HEK293 (cell line): ENCODE results near the gene ARHGEF12.

Experiments used
- CTCF ChIA-PET: fragments of 350-600 bp; formaldehyde crosslinking; extraction: SDS; loops from one replicate; lab custom pipeline; 2021; ENCODE audit warnings: antibody characterized with exemption; lab: Yijun Ruan, JAX
- POLR2A ChIA-PET: fragments of 300-600 bp; formaldehyde crosslinking; extraction: SDS; loops from one replicate; lab custom pipeline; 2020; ENCODE audit warnings: antibody characterized with exemption, inconsistent platforms; lab: Yijun Ruan, JAX
- H3K27ac ChIP-seq: fragments of 200-500 bp; sonication (Bioruptor generic); 2 replicates; pipeline ENCODE4 v1.5.1; 2014; ENCODE audit warnings: low read depth, low read length, control low read depth, inconsistent platforms; ENCODE audit errors: extremely low read depth
- H3K36me3 ChIP-seq, 2 experiments: fragments of 200-500 bp in 1 of 2; sonication (Bioruptor generic) in 1 of 2; 1 replicate in 1 of 2; 2 replicates in 1 of 2; pipeline ENCODE4 v1.5.1; 2014 to 2017; ENCODE audit warnings: inconsistent platforms in 2 of 2, low read length in 2 of 2; ENCODE audit not compliant: control insufficient read depth in 2 of 2, insufficient read depth in 1 of 2
- H3K4me1 ChIP-seq: fragments of 200-500 bp; sonication (Bioruptor generic); 2 replicates; pipeline ENCODE4 v1.5.1; 2014; ENCODE audit warnings: mild to moderate bottlenecking, low read length, inconsistent platforms; ENCODE audit not compliant: control insufficient read depth, insufficient read depth
- H3K4me3 ChIP-seq: 2 replicates; pipeline ENCODE4 v1.5.1; 2011; ENCODE audit warnings: low read depth, mild to moderate bottlenecking, control low read depth, low read length, moderate library complexity
- H3K9me3 ChIP-seq: fragments of 200-500 bp; sonication (Bioruptor generic); 2 replicates; pipeline ENCODE4 v1.5.1; 2014; ENCODE audit warnings: low read depth, low read length, inconsistent platforms; ENCODE audit not compliant: control insufficient read depth, insufficient read depth
- FEZF1 ChIP-seq: fragments of 450-650 bp; formaldehyde crosslinking; IDR thresholded peaks from 2 replicates; pipeline ENCODE4 v1.5.1; 2016; ENCODE audit warnings: missing biosample characterization, missing genetic modification characterization
- OVOL3 ChIP-seq: fragments of 450-650 bp; formaldehyde crosslinking; IDR thresholded peaks from 2 replicates; pipeline ENCODE4 v1.5.1; 2016; ENCODE audit warnings: missing biosample characterization, missing genetic modification characterization
- SP2 ChIP-seq: fragments of 450-650 bp; formaldehyde crosslinking; IDR thresholded peaks from 2 replicates; pipeline ENCODE4 v1.5.1; 2016; ENCODE audit warnings: missing biosample characterization, missing genetic modification characterization
- SP3 ChIP-seq: fragments of 450-650 bp; formaldehyde crosslinking; IDR thresholded peaks from 2 replicates; pipeline ENCODE4 v1.5.1; 2016; ENCODE audit warnings: missing biosample characterization, missing genetic modification characterization
- YY1 ChIP-seq: fragments of 450-650 bp; formaldehyde crosslinking; IDR thresholded peaks from 2 replicates; pipeline ENCODE4 v1.5.1; 2018; ENCODE audit warnings: missing biosample characterization, missing genetic modification characterization
- ZFHX2 ChIP-seq: fragments of 450-650 bp; formaldehyde crosslinking; conservative IDR thresholded peaks from 2 replicates; pipeline ENCODE4 v1.5.1; 2016; ENCODE audit warnings: missing biosample characterization, missing genetic modification characterization
- ZNF146 ChIP-seq: fragments of 450-650 bp; formaldehyde crosslinking; IDR thresholded peaks from 2 replicates; pipeline ENCODE4 v1.5.1; 2016; ENCODE audit warnings: missing biosample characterization, missing genetic modification characterization
- ZNF214 ChIP-seq: fragments of 450-650 bp; formaldehyde crosslinking; IDR thresholded peaks from 2 replicates; pipeline ENCODE4 v1.5.1; 2017; ENCODE audit warnings: missing biosample characterization, mild to moderate bottlenecking, missing genetic modification characterization, borderline replicate concordance
- ZNF248 ChIP-seq: fragments of 450-650 bp; formaldehyde crosslinking; IDR thresholded peaks from 2 replicates; pipeline ENCODE4 v1.5.1; 2017; ENCODE audit warnings: missing biosample characterization, missing genetic modification characterization
- ZNF302 ChIP-seq: fragments of 450-650 bp; formaldehyde crosslinking; IDR thresholded peaks from 2 replicates; pipeline ENCODE4 v1.5.1; 2016; ENCODE audit warnings: missing biosample characterization, missing genetic modification characterization, low read depth
- ZNF311 ChIP-seq: fragments of 450-650 bp; formaldehyde crosslinking; IDR thresholded peaks from 2 replicates; pipeline ENCODE4 v1.5.1; 2017; ENCODE audit warnings: missing biosample characterization, missing genetic modification characterization, borderline replicate concordance
- ZNF335 ChIP-seq: fragments of 450-650 bp; formaldehyde crosslinking; conservative IDR thresholded peaks from 2 replicates; pipeline ENCODE4 v1.5.1; 2016; ENCODE audit warnings: missing biosample characterization, missing genetic modification characterization
- ZNF391 ChIP-seq: fragments of 450-650 bp; formaldehyde crosslinking; IDR thresholded peaks from 2 replicates; pipeline ENCODE4 v1.5.1; 2016; ENCODE audit warnings: low read depth, missing biosample characterization, missing genetic modification characterization, borderline replicate concordance
- ZNF48 ChIP-seq: fragments of 450-650 bp; formaldehyde crosslinking; IDR thresholded peaks from 2 replicates; pipeline ENCODE4 v1.5.1; 2016; ENCODE audit warnings: missing biosample characterization, missing genetic modification characterization
- ZNF624 ChIP-seq: fragments of 450-650 bp; formaldehyde crosslinking; IDR thresholded peaks from 2 replicates; pipeline ENCODE4 v1.5.1; 2017; ENCODE audit warnings: missing biosample characterization, missing genetic modification characterization
- ZNF664 ChIP-seq: fragments of 450-650 bp; formaldehyde crosslinking; IDR thresholded peaks from 2 replicates; pipeline ENCODE4 v1.5.1; 2016; ENCODE audit warnings: missing biosample characterization, missing genetic modification characterization
- TF ChIP-seq, protein P1 (sequence below): fragments of 450-650 bp; formaldehyde crosslinking; IDR thresholded peaks from 2 replicates; pipeline ENCODE4 v1.5.1; 2017; ENCODE audit warnings: missing biosample characterization, missing genetic modification characterization
- TF ChIP-seq, protein P2 (sequence below): fragments of 450-650 bp; formaldehyde crosslinking; IDR thresholded peaks from 2 replicates; pipeline ENCODE4 v1.5.1; 2016; ENCODE audit warnings: missing biosample characterization, missing genetic modification characterization
- TF ChIP-seq, protein P3 (sequence below): fragments of 450-650 bp; formaldehyde crosslinking; IDR thresholded peaks from 2 replicates; pipeline ENCODE4 v1.5.1; 2016; ENCODE audit warnings: missing biosample characterization, missing genetic modification characterization
- TF ChIP-seq, protein P4 (sequence below): fragments of 450-650 bp; formaldehyde crosslinking; IDR thresholded peaks from 2 replicates; pipeline ENCODE4 v1.5.1; 2016; ENCODE audit warnings: missing biosample characterization, missing genetic modification characterization

The ARHGEF12 gene

DNA sequence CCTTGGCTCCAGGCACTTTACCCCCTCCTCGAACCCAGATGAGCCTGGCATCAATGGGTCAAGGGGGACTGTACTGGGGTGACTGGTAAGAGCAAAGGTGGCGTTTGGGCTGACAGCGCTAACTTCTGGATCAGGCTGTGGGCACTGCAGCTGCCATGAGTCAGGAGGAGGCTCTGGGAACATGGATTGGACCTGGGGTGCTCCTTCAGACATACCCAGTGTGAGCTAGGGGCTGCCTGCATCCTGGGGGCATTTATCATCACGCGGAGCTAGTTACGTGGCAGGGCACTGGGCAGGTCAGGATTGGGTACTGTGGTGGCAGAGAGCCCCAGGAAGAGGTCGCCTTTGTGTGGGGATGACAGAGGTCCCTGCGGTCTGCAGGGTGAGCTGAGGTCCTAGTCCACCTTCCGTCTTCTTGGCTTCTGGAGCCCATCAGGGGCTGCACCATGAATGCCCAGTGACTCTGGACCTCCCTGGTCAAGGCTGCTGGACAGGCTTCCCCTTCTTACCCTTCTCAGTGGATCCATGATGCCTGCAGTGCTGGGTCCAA, 188.4 kb downstream of the ARHGEF12 start (continued):
- no peak for TF ChIP-seq ZNF302
- TF ChIP-seq ZNF311 (tag by site-specific recombination), result no peak
- TF ChIP-seq, protein P1, sequence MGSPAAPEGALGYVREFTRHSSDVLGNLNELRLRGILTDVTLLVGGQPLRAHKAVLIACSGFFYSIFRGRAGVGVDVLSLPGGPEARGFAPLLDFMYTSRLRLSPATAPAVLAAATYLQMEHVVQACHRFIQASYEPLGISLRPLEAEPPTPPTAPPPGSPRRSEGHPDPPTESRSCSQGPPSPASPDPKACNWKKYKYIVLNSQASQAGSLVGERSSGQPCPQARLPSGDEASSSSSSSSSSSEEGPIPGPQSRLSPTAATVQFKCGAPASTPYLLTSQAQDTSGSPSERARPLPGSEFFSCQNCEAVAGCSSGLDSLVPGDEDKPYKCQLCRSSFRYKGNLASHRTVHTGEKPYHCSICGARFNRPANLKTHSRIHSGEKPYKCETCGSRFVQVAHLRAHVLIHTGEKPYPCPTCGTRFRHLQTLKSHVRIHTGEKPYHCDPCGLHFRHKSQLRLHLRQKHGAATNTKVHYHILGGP (tag by site-specific recombination), result no peak
- TF ChIP-seq, protein P2, sequence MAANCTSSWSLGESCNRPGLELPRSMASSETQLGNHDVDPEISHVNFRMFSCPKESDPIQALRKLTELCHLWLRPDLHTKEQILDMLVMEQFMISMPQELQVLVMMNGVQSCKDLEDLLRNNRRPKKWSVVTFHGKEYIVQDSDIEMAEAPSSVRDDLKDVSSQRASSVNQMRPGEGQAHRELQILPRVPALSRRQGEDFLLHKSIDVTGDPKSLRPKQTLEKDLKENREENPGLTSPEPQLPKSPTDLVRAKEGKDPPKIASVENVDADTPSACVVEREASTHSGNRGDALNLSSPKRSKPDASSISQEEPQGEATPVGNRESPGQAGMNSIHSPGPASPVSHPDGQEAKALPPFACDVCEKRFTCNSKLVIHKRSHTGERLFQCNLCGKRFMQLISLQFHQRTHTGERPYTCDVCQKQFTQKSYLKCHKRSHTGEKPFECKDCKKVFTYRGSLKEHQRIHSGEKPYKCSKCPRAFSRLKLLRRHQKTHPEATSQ (tag by site-specific recombination), result no peak
- no peak for TF ChIP-seq OVOL3
- no peak for TF ChIP-seq ZNF624 (tag by site-specific recombination)
- no peak for TF ChIP-seq SP3

DNA sequence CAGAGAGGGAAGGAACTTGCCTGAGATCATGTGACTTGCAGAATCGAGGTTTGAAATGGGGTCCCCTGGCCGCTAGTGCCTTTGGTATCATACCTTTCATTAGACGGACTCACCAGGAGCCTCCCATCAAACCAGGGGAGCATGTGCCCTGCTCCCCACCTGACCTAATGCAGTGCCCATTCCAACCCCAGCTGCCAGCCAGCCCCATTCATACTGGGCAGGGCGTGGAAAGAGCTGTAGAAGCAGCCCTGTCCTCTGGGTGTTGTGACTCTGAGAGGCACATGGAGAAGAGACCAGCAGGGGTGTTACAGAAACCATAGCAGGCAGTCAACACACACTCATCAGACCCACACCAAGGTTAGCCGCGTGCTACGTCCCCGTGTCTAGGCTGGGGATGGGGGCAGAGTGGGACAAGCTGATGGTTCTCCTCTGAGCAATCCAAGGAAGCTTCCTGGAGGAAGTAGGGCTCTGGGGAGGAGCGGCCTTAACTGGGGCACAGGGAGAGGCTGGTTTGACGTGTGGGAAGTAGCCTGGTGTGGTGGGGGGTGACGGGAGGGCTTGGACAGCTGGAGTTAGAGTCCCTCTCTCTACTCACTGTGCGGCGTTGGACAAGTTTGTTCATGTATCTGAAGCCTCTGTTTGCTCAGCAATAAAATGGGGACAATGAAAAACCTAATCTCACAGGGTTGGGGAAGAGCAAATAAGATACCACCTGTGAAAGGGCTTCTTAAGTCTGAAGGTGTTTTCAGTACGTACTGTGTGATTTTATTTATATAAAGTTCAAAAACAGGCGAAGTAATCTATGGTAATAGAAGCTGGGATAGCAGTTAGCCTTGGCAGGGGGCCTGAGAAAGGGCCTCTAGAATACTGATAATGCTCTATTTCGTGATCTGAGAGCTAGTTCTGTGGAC, 189.3 kb downstream of the ARHGEF12 start:
- Histone ChIP-seq H3K36me3 (no peaks in the 10 kb centered on the region), H3K4me1 (no peaks in the 10 kb centered on the region), H3K4me3 (no peak overlapping the region), H3K9me3 (no peaks in the 10 kb centered on the region), H3K27ac (no peak overlapping the region)
- TF ChIP-seq ZNF146 (tag by site-specific recombination), result no peak
- TF ChIP-seq SP2 (tag by site-specific recombination), result no peak
- no peak for TF ChIP-seq ZNF248
- no peak for TF ChIP-seq ZFHX2
- no peak for TF ChIP-seq YY1 (tag by site-specific recombination)
- TF ChIP-seq, protein P3, sequence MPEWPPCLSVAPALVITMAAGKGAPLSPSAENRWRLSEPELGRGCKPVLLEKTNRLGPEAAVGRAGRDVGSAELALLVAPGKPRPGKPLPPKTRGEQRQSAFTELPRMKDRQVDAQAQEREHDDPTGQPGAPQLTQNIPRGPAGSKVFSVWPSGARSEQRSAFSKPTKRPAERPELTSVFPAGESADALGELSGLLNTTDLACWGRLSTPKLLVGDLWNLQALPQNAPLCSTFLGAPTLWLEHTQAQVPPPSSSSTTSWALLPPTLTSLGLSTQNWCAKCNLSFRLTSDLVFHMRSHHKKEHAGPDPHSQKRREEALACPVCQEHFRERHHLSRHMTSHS (tag by site-specific recombination), result no peak
- no peak for TF ChIP-seq FEZF1 (tag by site-specific recombination)
- TF ChIP-seq ZNF391 (tag by site-specific recombination), result no peak
- TF ChIP-seq, protein P4, sequence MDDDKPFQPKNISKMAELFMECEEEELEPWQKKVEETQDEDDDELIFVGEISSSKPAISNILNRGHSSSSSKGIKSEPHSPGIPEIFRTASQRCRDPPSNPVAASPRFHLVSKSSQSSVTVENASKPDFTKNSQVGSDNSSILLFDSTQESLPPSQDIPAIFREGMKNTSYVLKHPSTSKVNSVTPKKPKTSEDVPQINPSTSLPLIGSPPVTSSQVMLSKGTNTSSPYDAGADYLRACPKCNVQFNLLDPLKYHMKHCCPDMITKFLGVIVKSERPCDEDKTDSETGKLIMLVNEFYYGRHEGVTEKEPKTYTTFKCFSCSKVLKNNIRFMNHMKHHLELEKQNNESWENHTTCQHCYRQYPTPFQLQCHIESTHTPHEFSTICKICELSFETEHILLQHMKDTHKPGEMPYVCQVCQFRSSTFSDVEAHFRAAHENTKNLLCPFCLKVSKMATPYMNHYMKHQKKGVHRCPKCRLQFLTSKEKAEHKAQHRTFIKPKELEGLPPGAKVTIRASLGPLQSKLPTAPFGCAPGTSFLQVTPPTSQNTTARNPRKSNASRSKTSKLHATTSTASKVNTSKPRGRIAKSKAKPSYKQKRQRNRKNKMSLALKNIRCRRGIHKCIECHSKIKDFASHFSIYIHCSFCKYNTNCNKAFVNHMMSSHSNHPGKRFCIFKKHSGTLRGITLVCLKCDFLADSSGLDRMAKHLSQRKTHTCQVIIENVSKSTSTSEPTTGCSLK (tag by site-specific recombination), result no peak
- TF ChIP-seq ZNF214 (tag by site-specific recombination), result no peak
- TF ChIP-seq ZNF48, result no peak
- TF ChIP-seq ZNF624 (tag by site-specific recombination), result no peak
- no peak for TF ChIP-seq ZNF664 (tag by site-specific recombination)
- TF ChIP-seq ZNF335, result no peak
- CTCF ChIA-PET, result interaction anchor here (1.3 kb wide), 1 partner anchor 160 kb away, joined by 4 read pairs; no protein-coding TSS in a partner anchor
- POLR2A ChIA-PET, result no interaction called here
